HCT116 (cell line): ENCODE data around the gene EFCAB5. TPM values are rescaled to one million over a fixed set of nuclear protein-coding genes. Genes with fewer than 3 reads are reported as not detected.

Experiments
- ATAC-seq: fragments of 200-7000 bp; cut with Tn5 transposase; 2 replicates; pipeline ENCODE4 v1.9.1; 2020; ENCODE audit warnings: mild to moderate bottlenecking, moderate library complexity
- BruUV-seq: library from RNA; stranded (reverse); fragments of 400-500 nt; replicated peaks from 2 replicates; lab custom pipeline; 2021; lab: Mats Ljungman, UMichigan
- CTCF ChIA-PET: fragments of 300-600 bp; sonication (Branson Sonifier 250); formaldehyde crosslinking; loops from one replicate; lab custom pipeline; 2021; ENCODE audit warnings: antibody characterized with exemption; lab: Charles Lee
- POLR2A ChIA-PET: fragments of 300-600, 350-600 bp; sonication (Branson Sonifier 250); formaldehyde crosslinking; loops from one replicate; lab custom pipeline; 2021; ENCODE audit warnings: antibody characterized with exemption; lab: Charles Lee
- RAD21 ChIA-PET, 2 experiments: fragments of 300-600 bp; sonication (Branson Sonifier 250); formaldehyde crosslinking; loops; one replicate each; lab custom pipeline; 2023; ENCODE audit warnings: low total read pairs in 2 of 2; ENCODE audit not compliant: uncharacterized antibody in 2 of 2, unreplicated experiment in 2 of 2, low non-redundant PET in 1 of 2; lab: Charles Lee
- DNase-seq: peaks from one replicate; pipeline ENCODE4 v3.0.0-alpha.2; 2010; ENCODE audit warnings: low read depth, low spot score
- H2AFZ ChIP-seq: fragments of 200-600 bp; shearing (Covaris generic), sonication (generic); 2 replicates; pipeline ENCODE4 v1.6.1; 2017; ENCODE audit warnings: low read depth, mixed run types, mixed read lengths, antibody characterized with exemption, low read length; ENCODE audit not compliant: poor library complexity, severe bottlenecking
- H3K27ac ChIP-seq: 2 replicates; pipeline ENCODE4 v1.5.1; 2012; ENCODE audit warnings: low read depth, low read length
- H3K27me3 ChIP-seq: fragments of 200-600 bp; sonication (generic); 2 replicates; pipeline ENCODE4 v1.6.1; 2016; ENCODE audit warnings: mixed run types, low read length, mixed read lengths; ENCODE audit not compliant: insufficient read depth
- H3K36me3 ChIP-seq, 2 experiments: fragments of 200-500 bp in 1 of 2; fragments of 200-600 bp in 1 of 2; sonication (Bioruptor generic) in 1 of 2; sonication (generic) in 1 of 2; 2 replicates each; pipeline versions ENCODE4 v1.5.1 to v1.6.1; 2014 to 2016; ENCODE audit warnings: low read length in 2 of 2, inconsistent platforms in 1 of 2, mixed read lengths in 1 of 2, mixed run types in 1 of 2; ENCODE audit not compliant: insufficient read depth in 2 of 2, control insufficient read depth in 1 of 2
- H3K4me1 ChIP-seq, 2 experiments: fragments of 200-600 bp in 1 of 2; sonication (generic) in 1 of 2; 2 replicates each; pipeline versions ENCODE4 v1.5.1 to v1.6.1; 2012 to 2017; ENCODE audit warnings: low read length in 2 of 2, inconsistent platforms in 1 of 2, mild to moderate bottlenecking in 1 of 2, mixed read lengths in 1 of 2, mixed run types in 1 of 2, moderate library complexity in 1 of 2; ENCODE audit not compliant: insufficient read depth in 2 of 2, control insufficient read depth in 1 of 2
- H3K4me2 ChIP-seq: fragments of 200-600 bp; sonication (generic); 2 replicates; pipeline ENCODE4 v1.6.1; 2017; ENCODE audit warnings: mixed run types, low read length, mixed read lengths
- H3K4me3 ChIP-seq, 2 experiments: fragments of 200-600 bp in 1 of 2; sonication (generic) in 1 of 2; replicated peaks in 1 of 2; 2 replicates each; pipeline ENCODE4 v1.5.1; 2011 to 2016; ENCODE audit warnings: low read length in 2 of 2, control low read depth in 1 of 2, low read depth in 1 of 2, mild to moderate bottlenecking in 1 of 2, mixed read lengths in 1 of 2, mixed run types in 1 of 2
- H3K79me2 ChIP-seq: fragments of 200-600 bp; sonication (generic); 2 replicates; pipeline ENCODE4 v1.6.1; 2017; ENCODE audit warnings: mild to moderate bottlenecking, mixed run types, low read length, moderate library complexity, mixed read lengths; ENCODE audit not compliant: insufficient read depth
- H3K9ac ChIP-seq: fragments of 200-600 bp; sonication (generic); 2 replicates; pipeline ENCODE4 v1.6.1; 2016; ENCODE audit warnings: low read length, mixed read lengths
- H3K9me2 ChIP-seq: fragments of 200-600 bp; sonication (generic), shearing (Covaris generic); 2 replicates; pipeline ENCODE4 v1.6.1; 2017; ENCODE audit warnings: mixed run types, mild to moderate bottlenecking, moderate library complexity; ENCODE audit not compliant: insufficient read depth
- H3K9me3 ChIP-seq, 2 experiments: fragments of 200-500 bp in 1 of 2; fragments of 200-600 bp in 1 of 2; sonication (Bioruptor generic) in 1 of 2; sonication (generic) in 1 of 2; 2 replicates each; pipeline ENCODE4 v1.6.1; 2014 to 2017; ENCODE audit warnings: low read length in 2 of 2, mixed read lengths in 2 of 2, inconsistent platforms in 1 of 2, low read depth in 1 of 2, mild to moderate bottlenecking in 1 of 2, mixed run types in 1 of 2, moderate library complexity in 1 of 2; ENCODE audit not compliant: control insufficient read depth in 1 of 2, insufficient read depth in 1 of 2
- H4K20me1 ChIP-seq: fragments of 200-600 bp; sonication (generic), shearing (Covaris generic); 2 replicates; pipeline ENCODE4 v1.6.1; 2017; ENCODE audit warnings: mixed run types, mild to moderate bottlenecking, moderate library complexity; ENCODE audit not compliant: insufficient read depth
- EZH2 ChIP-seq: fragments of 200-600 bp; sonication (generic); IDR thresholded peaks from 2 replicates; pipeline ENCODE4 v1.6.1; 2017; ENCODE audit warnings: antibody characterized with exemption, mixed run types
- EZH2phosphoT487 ChIP-seq: fragments of 200-600 bp; IDR thresholded peaks from 2 replicates; pipeline ENCODE4 v1.6.1; 2018; ENCODE audit warnings: antibody characterized with exemption, borderline replicate concordance
- FOSL1 ChIP-seq: IDR thresholded peaks from 2 replicates; pipeline ENCODE4 v1.6.1; 2012; ENCODE audit warnings: low read depth
- JUND ChIP-seq: IDR thresholded peaks from 2 replicates; pipeline ENCODE4 v1.6.1; 2012
- POLR2AphosphoS5 ChIP-seq: IDR thresholded peaks from 2 replicates; pipeline ENCODE4 v1.6.1; 2011; ENCODE audit warnings: mild to moderate bottlenecking, low read depth, low read length, moderate library complexity
- RAD21 ChIP-seq: IDR thresholded peaks from 2 replicates; pipeline ENCODE4 v1.6.1; 2012; ENCODE audit warnings: low read depth, mild to moderate bottlenecking
- SP1 ChIP-seq: IDR thresholded peaks from 2 replicates; pipeline ENCODE4 v1.6.1; 2012; ENCODE audit warnings: low read depth
- SRF ChIP-seq: IDR thresholded peaks from 2 replicates; pipeline ENCODE4 v1.6.1; 2012; ENCODE audit warnings: low read depth
- ZFX ChIP-seq: fragments of 450-650 bp; IDR thresholded peaks from 2 replicates; pipeline ENCODE4 v1.6.1; 2017
- intact Hi-C: fragments of 100-400 bp; cut with micrococcal nuclease; formaldehyde crosslinking; loops from 2 replicates; pipeline ENCODE4 v1.10.0; 2022
- total RNA-seq: library from RNA; stranded (reverse); gene quantifications from one replicate; pipeline ENCODE4 v1.2.1, GENCODE V29; 2021; ENCODE audit not compliant: unreplicated experiment
- TF ChIP-seq, protein P1 (sequence below): IDR thresholded peaks from 2 replicates; pipeline ENCODE4 v1.6.1; 2012; ENCODE audit warnings: low read depth

The EFCAB5 gene
- total RNA-seq, 1 experiment from 2014 or later, result 0.17 TPM

DNA sequence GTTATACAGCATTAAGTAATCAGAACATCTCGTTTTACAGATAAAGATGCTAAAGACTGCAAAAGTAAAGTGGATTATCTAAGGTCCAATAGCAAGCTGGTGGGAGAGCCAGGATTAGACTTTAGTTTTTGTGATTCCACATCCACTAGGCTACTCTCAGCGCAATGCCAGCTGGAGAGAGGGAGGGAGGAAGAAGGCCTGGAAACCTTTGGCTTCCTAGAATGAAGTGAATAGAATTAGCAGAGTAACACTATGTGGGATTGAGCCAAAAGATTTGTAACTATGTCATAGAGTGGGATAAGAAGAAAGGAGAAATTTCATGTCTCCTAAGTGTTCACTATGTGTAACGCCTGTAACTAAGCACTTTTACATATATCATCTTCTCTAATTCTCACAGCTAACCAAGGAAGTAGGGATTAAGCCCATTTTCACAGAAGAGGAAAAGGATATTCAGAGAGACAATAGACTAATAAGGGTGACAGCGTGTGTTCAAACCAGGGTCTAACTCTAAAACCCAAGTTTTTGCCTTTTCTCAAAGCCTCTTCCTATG, 149.8 kb downstream of the EFCAB5 start:
- H3K4me2 ChIP-seq, result peak overlapping the region; percentile 29
- H3K9me3 ChIP-seq, result no peaks in the 10 kb centered on the region
- DNase-seq (no peak), ATAC-seq (no peak)
- no peaks in the 10 kb centered on the region for H3K9me2 ChIP-seq
- ChIA-PET POLR2A (no interaction called here), CTCF (interaction anchor here (0.7 to 5.7 kb wide), 7 partner anchors 13 to 473 kb away, joined by 3 to 79 read pairs (median 45); partner anchors contain the start of gene SSH2), RAD21 (interaction anchor here in 1 of 2 experiments (1.0 kb wide), 1 partner anchor 452 kb away, joined by 3 read pairs; no protein-coding TSS in a partner anchor)
- H4K20me1 ChIP-seq, result no peaks in the 10 kb centered on the region
- TF ChIP-seq EZH2phosphoT487 (no peak), RAD21 (no peak)
- BruUV-seq, result no TSS peak
- intact Hi-C loops, result no loop called here
- H3K9ac ChIP-seq, result no peak overlapping the region
- H2AFZ ChIP-seq, result no peak overlapping the region
- H3K36me3 ChIP-seq, result no peaks in the 10 kb centered on the region
- peaks cover 0 to 32% of the 10 kb centered on the region in 2 experiments; a peak in 2 of 4 replicates for H3K4me1 ChIP-seq
- H3K4me3 ChIP-seq, result no peak overlapping the region
- no peaks in the 10 kb centered on the region for H3K79me2 ChIP-seq
- H3K27ac ChIP-seq, result no peak overlapping the region
- no peaks in the 10 kb centered on the region for H3K27me3 ChIP-seq

DNA sequence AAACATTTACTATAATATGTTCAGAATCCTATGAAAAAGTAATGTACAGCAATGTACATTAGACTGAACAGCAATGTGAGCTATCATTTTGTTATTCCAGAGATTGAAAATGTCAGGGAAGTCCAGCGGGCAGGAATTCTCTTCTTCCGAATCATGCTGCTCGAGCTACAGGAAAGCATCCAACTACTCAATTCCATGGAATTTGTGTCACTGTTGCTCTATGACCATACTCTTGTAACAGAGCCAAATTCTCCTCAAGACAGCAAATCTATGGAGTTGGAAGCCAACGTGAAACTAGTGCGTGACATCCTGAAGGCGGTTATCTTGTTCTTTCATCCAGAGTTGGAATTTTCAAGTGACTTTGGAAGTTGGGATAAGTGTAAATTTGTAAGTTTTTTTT, 150.3 kb downstream of the EFCAB5 start:
- H4K20me1 ChIP-seq, result no peaks in the 10 kb centered on the region
- ChIA-PET CTCF (interaction anchor here (0.7 to 5.7 kb wide), 12 partner anchors 7 to 499 kb away, joined by 3 to 79 read pairs (median 16); partner anchors contain the start of genes ANKRD13B and SSH2), RAD21 (interaction anchor here in 1 of 2 experiments (1.0 kb wide), 1 partner anchor 453 kb away, joined by 3 read pairs; no protein-coding TSS in a partner anchor), POLR2A (no interaction called here)
- H3K4me2 ChIP-seq, result peak overlapping the region; percentile 29
- no peak for ATAC-seq
- no peaks in the 10 kb centered on the region for H3K79me2 ChIP-seq
- H3K27me3 ChIP-seq, result no peaks in the 10 kb centered on the region
- no peaks in the 10 kb centered on the region for H3K9me2 ChIP-seq
- no TSS peak for BruUV-seq
- no peaks in the 10 kb centered on the region for H3K9me3 ChIP-seq
- no peak overlapping the region for H3K9ac ChIP-seq
- H3K36me3 ChIP-seq, result no peaks in the 10 kb centered on the region
- intact Hi-C loops, result loop anchor here (2.0 kb wide), 2 partner anchors 161 to 285 kb away; partner anchors contain the start of gene SSH2
- H3K27ac ChIP-seq, result no peak overlapping the region
- H2AFZ ChIP-seq, result peak overlapping the region; percentile 5
- no peak overlapping the region for H3K4me3 ChIP-seq
- H3K4me1 ChIP-seq, result peaks cover 0 to 32% of the 10 kb centered on the region in 2 experiments; a peak in 2 of 4 replicates
- DNase-seq, result peak; percentile 10
- TF ChIP-seq ZFX, result no peak
- no peak for TF ChIP-seq SRF
- TF ChIP-seq EZH2, result no peak
- no peak for TF ChIP-seq JUND
- TF ChIP-seq, protein P1, sequence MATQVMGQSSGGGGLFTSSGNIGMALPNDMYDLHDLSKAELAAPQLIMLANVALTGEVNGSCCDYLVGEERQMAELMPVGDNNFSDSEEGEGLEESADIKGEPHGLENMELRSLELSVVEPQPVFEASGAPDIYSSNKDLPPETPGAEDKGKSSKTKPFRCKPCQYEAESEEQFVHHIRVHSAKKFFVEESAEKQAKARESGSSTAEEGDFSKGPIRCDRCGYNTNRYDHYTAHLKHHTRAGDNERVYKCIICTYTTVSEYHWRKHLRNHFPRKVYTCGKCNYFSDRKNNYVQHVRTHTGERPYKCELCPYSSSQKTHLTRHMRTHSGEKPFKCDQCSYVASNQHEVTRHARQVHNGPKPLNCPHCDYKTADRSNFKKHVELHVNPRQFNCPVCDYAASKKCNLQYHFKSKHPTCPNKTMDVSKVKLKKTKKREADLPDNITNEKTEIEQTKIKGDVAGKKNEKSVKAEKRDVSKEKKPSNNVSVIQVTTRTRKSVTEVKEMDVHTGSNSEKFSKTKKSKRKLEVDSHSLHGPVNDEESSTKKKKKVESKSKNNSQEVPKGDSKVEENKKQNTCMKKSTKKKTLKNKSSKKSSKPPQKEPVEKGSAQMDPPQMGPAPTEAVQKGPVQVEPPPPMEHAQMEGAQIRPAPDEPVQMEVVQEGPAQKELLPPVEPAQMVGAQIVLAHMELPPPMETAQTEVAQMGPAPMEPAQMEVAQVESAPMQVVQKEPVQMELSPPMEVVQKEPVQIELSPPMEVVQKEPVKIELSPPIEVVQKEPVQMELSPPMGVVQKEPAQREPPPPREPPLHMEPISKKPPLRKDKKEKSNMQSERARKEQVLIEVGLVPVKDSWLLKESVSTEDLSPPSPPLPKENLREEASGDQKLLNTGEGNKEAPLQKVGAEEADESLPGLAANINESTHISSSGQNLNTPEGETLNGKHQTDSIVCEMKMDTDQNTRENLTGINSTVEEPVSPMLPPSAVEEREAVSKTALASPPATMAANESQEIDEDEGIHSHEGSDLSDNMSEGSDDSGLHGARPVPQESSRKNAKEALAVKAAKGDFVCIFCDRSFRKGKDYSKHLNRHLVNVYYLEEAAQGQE, result no peak
- no peak for TF ChIP-seq SP1
- TF ChIP-seq POLR2AphosphoS5, result no peak
- TF ChIP-seq FOSL1, result peak; percentile 16; the same call in 1 of the 2 replicates
